Upper lobe of right lung (tissue), 1 donor: ENCODE results near the gene DPYD. TPM values are rescaled to one million over a fixed set of nuclear protein-coding genes. Genes with fewer than 3 reads are reported as not detected.

ENCODE experiments used
- ATAC-seq: fragments of 200-7000 bp; cut with Tn5 transposase; one replicate; pipeline ENCODE4 v1.9.1; 2020; ENCODE audit warnings: mild to moderate bottlenecking, moderate library complexity
- DNase-seq: peaks from one replicate; pipeline ENCODE4 v3.0.0-alpha.2; 2020
- H3K27ac ChIP-seq: fragments of 200-600 bp; one replicate; pipeline ENCODE4 v1.8.0; 2022
- H3K27me3 ChIP-seq: fragments of 200-600 bp; one replicate; pipeline ENCODE4 v1.8.0; 2022; ENCODE audit warnings: mild to moderate bottlenecking
- H3K36me3 ChIP-seq: fragments of 200-600 bp; one replicate; pipeline ENCODE4 v1.8.0; 2022
- H3K4me1 ChIP-seq: fragments of 200-600 bp; one replicate; pipeline ENCODE4 v1.8.0; 2022
- H3K4me3 ChIP-seq: fragments of 200-600 bp; one replicate; pipeline ENCODE4 v1.8.0; 2022; ENCODE audit warnings: mild to moderate bottlenecking
- H3K9me3 ChIP-seq: fragments of 200-600 bp; one replicate; pipeline ENCODE4 v1.8.0; 2022
- intact Hi-C: fragments of 100-400 bp; cut with DNase I; formaldehyde crosslinking; loops from one replicate; pipeline ENCODE4 v1.11.0; 2022
- total RNA-seq: library from RNA; stranded (reverse); fragmentation: NEBNext Ultra II Directional; extraction: Animal tissue kit (Norgen Biotek cat#: 25700); gene quantifications from one replicate; pipeline ENCODE4 v1.2.1, GENCODE V29; 2021
- TF ChIP-seq, protein P1 (sequence below): fragments of 200-600 bp; IDR thresholded peaks from one replicate; pipeline ENCODE4 v1.8.0; 2022; ENCODE audit warnings: antibody characterized with exemption
- donor health status: DM: no; HTN: yes; CAD: no; lungs with severe emphysema.

Gene DPYD
- total RNA-seq, 1 donor from 2014 or later: 82.7 TPM

DNA sequence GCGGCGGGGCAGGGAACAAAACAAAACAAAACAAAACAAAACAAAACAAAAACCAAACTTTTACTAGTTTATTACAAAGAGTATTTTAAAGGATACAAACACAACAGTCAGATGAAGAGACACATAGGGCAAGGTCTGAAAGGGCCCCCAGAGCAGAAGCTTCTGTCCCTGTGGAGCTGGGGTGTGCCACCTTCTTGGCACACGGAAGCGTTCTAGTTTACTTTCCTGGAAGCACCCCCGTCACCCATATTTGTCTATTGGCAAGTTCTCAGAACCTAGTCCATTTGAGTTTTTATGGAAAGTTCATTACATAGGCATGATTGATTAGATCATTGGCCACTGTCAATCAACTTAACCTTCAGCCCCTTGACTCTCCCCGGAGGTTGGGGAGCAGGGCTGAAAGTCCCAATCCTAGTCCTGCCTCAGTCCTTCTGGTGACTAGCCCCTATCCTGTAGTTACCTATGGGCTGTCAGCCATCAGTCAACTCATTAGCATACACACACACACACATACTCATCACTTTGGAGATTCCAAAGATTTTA is 380.4 kb downstream of the DPYD start:
- Histone ChIP-seq H3K4me3 (no peak overlapping the region), H3K36me3 (no peaks in the 10 kb centered on the region), H3K27me3 (no peaks in the 10 kb centered on the region), H3K9me3 (no peaks in the 10 kb centered on the region), H3K27ac (no peak overlapping the region), H3K4me1 (no peaks in the 10 kb centered on the region)
- ATAC-seq: no peak
- DNase-seq: no peak
- intact Hi-C loops: no loop called here
- TF ChIP-seq, protein P1, sequence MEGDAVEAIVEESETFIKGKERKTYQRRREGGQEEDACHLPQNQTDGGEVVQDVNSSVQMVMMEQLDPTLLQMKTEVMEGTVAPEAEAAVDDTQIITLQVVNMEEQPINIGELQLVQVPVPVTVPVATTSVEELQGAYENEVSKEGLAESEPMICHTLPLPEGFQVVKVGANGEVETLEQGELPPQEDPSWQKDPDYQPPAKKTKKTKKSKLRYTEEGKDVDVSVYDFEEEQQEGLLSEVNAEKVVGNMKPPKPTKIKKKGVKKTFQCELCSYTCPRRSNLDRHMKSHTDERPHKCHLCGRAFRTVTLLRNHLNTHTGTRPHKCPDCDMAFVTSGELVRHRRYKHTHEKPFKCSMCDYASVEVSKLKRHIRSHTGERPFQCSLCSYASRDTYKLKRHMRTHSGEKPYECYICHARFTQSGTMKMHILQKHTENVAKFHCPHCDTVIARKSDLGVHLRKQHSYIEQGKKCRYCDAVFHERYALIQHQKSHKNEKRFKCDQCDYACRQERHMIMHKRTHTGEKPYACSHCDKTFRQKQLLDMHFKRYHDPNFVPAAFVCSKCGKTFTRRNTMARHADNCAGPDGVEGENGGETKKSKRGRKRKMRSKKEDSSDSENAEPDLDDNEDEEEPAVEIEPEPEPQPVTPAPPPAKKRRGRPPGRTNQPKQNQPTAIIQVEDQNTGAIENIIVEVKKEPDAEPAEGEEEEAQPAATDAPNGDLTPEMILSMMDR: no peak

DNA sequence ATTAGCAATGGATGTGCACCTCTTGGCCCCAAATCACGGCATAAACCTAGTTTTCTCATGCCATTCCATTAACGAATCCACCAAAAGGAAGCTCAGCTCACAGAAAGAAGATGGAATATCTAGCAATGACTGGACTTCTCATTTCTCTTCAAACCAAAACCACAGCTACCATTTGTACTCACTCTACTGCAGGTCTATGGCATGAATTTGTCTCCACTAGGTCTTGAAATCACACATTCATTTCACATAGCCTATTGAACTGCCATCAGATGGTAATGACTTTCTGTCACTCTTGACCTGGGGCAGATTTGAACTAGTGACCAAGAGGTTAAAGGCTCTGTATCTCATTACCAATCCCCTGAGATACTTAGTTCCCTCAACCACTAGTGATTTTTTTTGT is 382.7 kb downstream of the DPYD start:
- TF ChIP-seq, protein P1: no peak

DNA sequence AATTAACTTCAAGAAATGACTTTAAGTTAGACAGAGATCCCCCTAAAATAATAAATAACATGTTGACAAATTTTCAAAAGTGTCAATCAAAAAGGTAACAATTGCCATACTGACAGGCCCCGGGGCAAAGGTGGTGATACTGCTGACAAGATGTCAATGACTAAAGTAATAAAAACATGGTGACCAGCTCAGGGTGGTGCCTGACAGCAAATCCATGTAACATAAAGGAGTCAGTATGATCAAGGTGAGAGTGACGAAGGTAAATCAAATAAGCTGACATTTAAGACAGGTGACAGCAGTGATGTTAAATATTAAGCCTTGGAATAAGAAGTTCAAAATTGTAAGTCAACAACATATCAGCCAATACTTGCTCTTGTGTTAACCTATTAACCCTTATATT is 387.5 kb downstream of the DPYD start:
- intact Hi-C loops: no loop called here
- Histone ChIP-seq H3K9me3 (no peaks in the 10 kb centered on the region), H3K36me3 (no peaks in the 10 kb centered on the region), H3K27ac (no peak overlapping the region), H3K4me3 (no peak overlapping the region), H3K27me3 (no peaks in the 10 kb centered on the region), H3K4me1 (no peaks in the 10 kb centered on the region)
- DNase-seq (no peak), ATAC-seq (no peak)
- TF ChIP-seq, protein P1: no peak

More for the DNA sequence above, 382.7 kb downstream of the DPYD start:
- ATAC-seq (no peak), DNase-seq (no peak)
- Histone ChIP-seq H3K27me3 (no peaks in the 10 kb centered on the region), H3K9me3 (no peaks in the 10 kb centered on the region), H3K27ac (no peak overlapping the region), H3K4me3 (no peak overlapping the region), H3K4me1 (no peaks in the 10 kb centered on the region), H3K36me3 (no peaks in the 10 kb centered on the region)
- intact Hi-C loops: no loop called here

DNA sequence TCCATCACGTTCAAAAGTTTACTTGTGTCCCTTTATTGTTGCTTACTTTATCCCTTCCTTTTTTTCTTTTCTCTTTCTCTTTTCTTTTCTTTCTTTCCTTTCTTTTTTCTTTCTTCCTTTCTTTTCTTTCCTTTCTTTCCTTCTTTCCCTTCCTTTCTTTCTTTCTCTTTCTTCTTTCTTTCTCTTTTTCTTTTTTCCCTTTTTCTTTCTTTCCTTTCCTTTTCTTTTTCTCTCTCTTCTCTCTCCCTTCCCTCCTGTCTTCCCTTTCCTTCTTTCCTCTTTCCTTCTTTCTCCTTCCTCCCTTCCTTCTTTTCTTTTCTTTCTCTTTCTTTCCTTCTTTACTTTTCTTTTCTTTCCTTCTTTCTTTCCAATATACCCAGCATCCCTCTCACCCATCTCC is 391.2 kb downstream of the DPYD start:
- no peak for ATAC-seq

DNA sequence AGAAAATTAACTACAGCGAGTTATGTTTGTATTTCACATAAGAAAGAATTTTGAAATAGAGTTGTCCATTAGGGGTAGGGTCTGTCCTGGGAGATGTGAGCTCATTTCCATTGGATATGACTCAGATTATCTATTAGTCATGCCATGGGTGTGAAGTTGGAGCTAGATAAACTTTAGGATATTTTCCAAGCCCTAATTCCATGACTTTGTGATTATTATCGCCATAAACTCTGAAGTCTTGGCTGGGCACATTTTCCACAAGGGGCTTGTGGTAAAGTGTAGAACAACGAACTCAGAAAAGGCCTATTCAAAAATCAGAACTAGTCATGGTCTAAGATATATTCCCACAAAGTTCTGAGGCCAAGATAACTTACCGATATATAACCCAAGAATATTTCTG is 396.6 kb downstream of the DPYD start:
- intact Hi-C loops: no loop called here
- no peaks in the 10 kb centered on the region for H3K4me1 ChIP-seq
- H3K9me3 ChIP-seq: no peaks in the 10 kb centered on the region
- TF ChIP-seq, protein P1: no peak
- no peaks in the 10 kb centered on the region for H3K27me3 ChIP-seq
- ATAC-seq (no peak), DNase-seq (no peak)
- no peak overlapping the region for H3K27ac ChIP-seq
- H3K4me3 ChIP-seq: no peak overlapping the region
- H3K36me3 ChIP-seq: no peaks in the 10 kb centered on the region

More for the DNA sequence above, 391.2 kb downstream of the DPYD start:
- no peak for DNase-seq
- TF ChIP-seq, protein P1: no peak
- no peak overlapping the region for H3K27ac ChIP-seq
- no peaks in the 10 kb centered on the region for H3K36me3 ChIP-seq
- no peaks in the 10 kb centered on the region for H3K27me3 ChIP-seq
- H3K4me3 ChIP-seq: no peak overlapping the region
- intact Hi-C loops: no loop called here
- no peaks in the 10 kb centered on the region for H3K9me3 ChIP-seq
- no peaks in the 10 kb centered on the region for H3K4me1 ChIP-seq

DNA sequence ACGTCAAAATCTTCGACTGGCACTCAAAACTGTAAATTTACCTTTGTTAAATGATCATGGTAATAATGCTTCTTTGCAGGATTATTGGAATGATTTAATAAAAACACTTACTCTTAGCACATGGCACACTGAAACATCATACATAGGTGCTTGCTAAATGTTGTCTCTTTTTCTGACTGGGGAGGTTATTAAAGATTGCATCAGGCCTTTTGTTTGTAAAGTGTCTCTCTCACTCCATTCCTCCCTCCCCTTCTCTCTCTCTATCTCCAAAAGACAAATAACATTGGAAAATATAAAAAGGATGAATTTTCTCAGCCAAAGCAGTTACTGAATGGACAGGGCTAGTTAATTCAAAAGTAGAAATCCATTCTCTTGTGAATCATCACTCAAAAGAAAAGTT is 404.2 kb downstream of the DPYD start:
- no peaks in the 10 kb centered on the region for H3K4me1 ChIP-seq
- TF ChIP-seq, protein P1: no peak
- intact Hi-C loops: no loop called here

More for the DNA sequence above, 404.2 kb downstream of the DPYD start:
- no peak overlapping the region for H3K4me3 ChIP-seq
- DNase-seq: no peak
- no peaks in the 10 kb centered on the region for H3K27me3 ChIP-seq
- no peaks in the 10 kb centered on the region for H3K36me3 ChIP-seq
- no peaks in the 10 kb centered on the region for H3K9me3 ChIP-seq
- no peak overlapping the region for H3K27ac ChIP-seq
- ATAC-seq: no peak
